ENCODE results near the gene CBFA2T2.
"Not testable (repeated sequence)": the region's sequence is repeated elsewhere in the genome, so short reads cannot be mapped to it uniquely, and the experiment has no call there.

CBFA2T2 gene

GRCh38 chr20:33693741-33694638 lies 204.1 kb downstream of the CBFA2T2 start:
- no peak for DNase-seq (ENCODE audit: low read depth, low spot score)

GRCh38 chr20:33694639-33695012 lies 204.7 kb downstream of the CBFA2T2 start:
- no peak for DNase-seq (ENCODE audit: low read depth, low spot score)

- DNase-seq (ENCODE audit: low read depth, low spot score), result no peak
Observed at GRCh38 chr20:33696448-33696847, 206.6 kb downstream of the CBFA2T2 start.

GRCh38 chr20:33697129-33697528 lies 207.2 kb downstream of the CBFA2T2 start:
- no peak for DNase-seq (ENCODE audit: low read depth, low spot score)

- DNase-seq (ENCODE audit: low read depth, low spot score), result not testable (repeated sequence)
Observed at GRCh38 chr20:33698966-33699365, 209.1 kb downstream of the CBFA2T2 start.
